HG03520 (cell line): Measurements from ENCODE around the gene ACTL10.
A peak's percentile ranks its signal among the peaks of the same experiment; 100 is the strongest.
"Not testable (repeated sequence)": the region's sequence is repeated elsewhere in the genome, so short reads cannot be mapped to it uniquely, and the experiment has no call there.

Experiments
- ATAC-seq: cut with Tn5 transposase; IDR thresholded peaks from one replicate; pipeline ENCODE4 v1.9.1; 2021; ENCODE audit warnings: mild to moderate bottlenecking, moderate library complexity; ENCODE audit not compliant: unreplicated experiment

The ACTL10 gene

GRCh38 chr20:33666293-33667244 is at the start of gene ACTL10:
ACTL10 (plus strand) TSS chr20:33666943; CDS start chr20:33667498, 555 bp downstream.
- peak; percentile 63 for ATAC-seq

GRCh38 chr20:33621717-33622400 is 44.9 kb upstream of the ACTL10 start:
- ATAC-seq = no peak

GRCh38 chr20:33622705-33623365 is 43.9 kb upstream of the ACTL10 start:
- no peak for ATAC-seq

- ATAC-seq = no peak
Measured at GRCh38 chr20:33624399-33624798, 42.3 kb upstream of the ACTL10 start.

GRCh38 chr20:33626190-33626589 is 40.6 kb upstream of the ACTL10 start:
- ATAC-seq = no peak

GRCh38 chr20:33627577-33628216 is 39.0 kb upstream of the ACTL10 start:
- no peak for ATAC-seq

GRCh38 chr20:33629533-33629932 is 37.2 kb upstream of the ACTL10 start:
- ATAC-seq = no peak

- no peak for ATAC-seq
Measured at GRCh38 chr20:33629979-33630378, 36.8 kb upstream of the ACTL10 start.

GRCh38 chr20:33630507-33630906 is 36.2 kb upstream of the ACTL10 start:
- ATAC-seq = no peak

- ATAC-seq = not testable (repeated sequence)
Measured at GRCh38 chr20:33631910-33632309, 34.8 kb upstream of the ACTL10 start.

- ATAC-seq = no peak
Measured at GRCh38 chr20:33635341-33635740, 31.4 kb upstream of the ACTL10 start.

- ATAC-seq = no peak
Measured at GRCh38 chr20:33636776-33637175, 30.0 kb upstream of the ACTL10 start.

- no peak for ATAC-seq
Measured at GRCh38 chr20:33640287-33640686, 26.5 kb upstream of the ACTL10 start.

GRCh38 chr20:33644313-33645071 is 22.3 kb upstream of the ACTL10 start:
- ATAC-seq = no peak

GRCh38 chr20:33645072-33645358 is 21.7 kb upstream of the ACTL10 start:
- ATAC-seq = no peak

GRCh38 chr20:33645396-33645795 is 21.3 kb upstream of the ACTL10 start:
- ATAC-seq = no peak

GRCh38 chr20:33646191-33646590 is 20.6 kb upstream of the ACTL10 start:
- ATAC-seq = no peak

GRCh38 chr20:33646959-33647602 is 19.7 kb upstream of the ACTL10 start:
- not testable (repeated sequence) for ATAC-seq

- peak; percentile 50 for ATAC-seq
Measured at GRCh38 chr20:33647603-33648395, 18.9 kb upstream of the ACTL10 start.
